Nephron progenitor cell (in vitro differentiated cells): ENCODE data around the gene INPP5J.

ENCODE experiments used
- DNase-seq: peaks from one replicate; pipeline ENCODE4 v3.0.0; 2021
- H3K27ac Mint-ChIP-seq: 2 replicates; pipeline ENCODE4 v1.8.0; 2021; ENCODE audit warnings: mild to moderate bottlenecking, moderate library complexity, mixed read lengths
- H3K27me3 Mint-ChIP-seq: 2 replicates; pipeline ENCODE4 v1.8.0; 2021; ENCODE audit warnings: mild to moderate bottlenecking, low read depth, mixed read lengths; ENCODE audit not compliant: poor library complexity
- H3K36me3 Mint-ChIP-seq: 2 replicates; pipeline ENCODE4 v1.8.0; 2021; ENCODE audit warnings: low read depth, mixed read lengths
- H3K4me1 Mint-ChIP-seq: 2 replicates; pipeline ENCODE4 v1.8.0; 2021; ENCODE audit warnings: mixed read lengths
- H3K4me3 Mint-ChIP-seq: 2 replicates; pipeline ENCODE4 v1.8.0; 2021; ENCODE audit warnings: mild to moderate bottlenecking, moderate library complexity, mixed read lengths
- H3K9me3 Mint-ChIP-seq: 2 replicates; pipeline ENCODE4 v1.8.0; 2021; ENCODE audit warnings: mild to moderate bottlenecking, moderate library complexity, mixed read lengths
- TF ChIP-seq, protein P1 (sequence below): fragments of 200-600 bp; sonication (generic); IDR thresholded peaks from 2 replicates; pipeline ENCODE4 v1.5.0; 2021; ENCODE audit warnings: antibody characterized with exemption

Gene INPP5J

GRCh38 chr22:31153357-31153756 lies 30.6 kb downstream of the INPP5J start:
- peaks cover 3% of the 10 kb centered on the region for H3K9me3 Mint-ChIP-seq
- no peak overlapping the region for H3K4me3 Mint-ChIP-seq
- no peak overlapping the region for H3K27ac Mint-ChIP-seq
- peaks cover 65% of the 10 kb centered on the region for H3K27me3 Mint-ChIP-seq
- H3K36me3 Mint-ChIP-seq = no peaks in the 10 kb centered on the region
- H3K4me1 Mint-ChIP-seq = no peaks in the 10 kb centered on the region
- TF ChIP-seq, protein P1, sequence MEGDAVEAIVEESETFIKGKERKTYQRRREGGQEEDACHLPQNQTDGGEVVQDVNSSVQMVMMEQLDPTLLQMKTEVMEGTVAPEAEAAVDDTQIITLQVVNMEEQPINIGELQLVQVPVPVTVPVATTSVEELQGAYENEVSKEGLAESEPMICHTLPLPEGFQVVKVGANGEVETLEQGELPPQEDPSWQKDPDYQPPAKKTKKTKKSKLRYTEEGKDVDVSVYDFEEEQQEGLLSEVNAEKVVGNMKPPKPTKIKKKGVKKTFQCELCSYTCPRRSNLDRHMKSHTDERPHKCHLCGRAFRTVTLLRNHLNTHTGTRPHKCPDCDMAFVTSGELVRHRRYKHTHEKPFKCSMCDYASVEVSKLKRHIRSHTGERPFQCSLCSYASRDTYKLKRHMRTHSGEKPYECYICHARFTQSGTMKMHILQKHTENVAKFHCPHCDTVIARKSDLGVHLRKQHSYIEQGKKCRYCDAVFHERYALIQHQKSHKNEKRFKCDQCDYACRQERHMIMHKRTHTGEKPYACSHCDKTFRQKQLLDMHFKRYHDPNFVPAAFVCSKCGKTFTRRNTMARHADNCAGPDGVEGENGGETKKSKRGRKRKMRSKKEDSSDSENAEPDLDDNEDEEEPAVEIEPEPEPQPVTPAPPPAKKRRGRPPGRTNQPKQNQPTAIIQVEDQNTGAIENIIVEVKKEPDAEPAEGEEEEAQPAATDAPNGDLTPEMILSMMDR = no peak
- no peak for DNase-seq

GRCh38 chr22:31154975-31155374 lies 32.2 kb downstream of the INPP5J start:
- Mint-ChIP-seq H3K9me3 (peaks cover 5% of the 10 kb centered on the region), H3K27me3 (peaks cover 70% of the 10 kb centered on the region), H3K36me3 (no peaks in the 10 kb centered on the region), H3K27ac (no peak overlapping the region), H3K4me1 (peaks cover 5% of the 10 kb centered on the region), H3K4me3 (no peak overlapping the region)
- TF ChIP-seq, protein P1 = no peak
- no peak for DNase-seq

- Mint-ChIP-seq H3K4me1 (peaks cover 8% of the 10 kb centered on the region), H3K36me3 (no peaks in the 10 kb centered on the region), H3K27ac (no peak overlapping the region), H3K27me3 (peaks cover 68% of the 10 kb centered on the region), H3K9me3 (peaks cover 5% of the 10 kb centered on the region), H3K4me3 (no peak overlapping the region)
- TF ChIP-seq, protein P1 = no peak
- DNase-seq = no peak
These were observed 32.7 kb downstream of the INPP5J start for GRCh38 chr22:31155422-31155821.

DNA sequence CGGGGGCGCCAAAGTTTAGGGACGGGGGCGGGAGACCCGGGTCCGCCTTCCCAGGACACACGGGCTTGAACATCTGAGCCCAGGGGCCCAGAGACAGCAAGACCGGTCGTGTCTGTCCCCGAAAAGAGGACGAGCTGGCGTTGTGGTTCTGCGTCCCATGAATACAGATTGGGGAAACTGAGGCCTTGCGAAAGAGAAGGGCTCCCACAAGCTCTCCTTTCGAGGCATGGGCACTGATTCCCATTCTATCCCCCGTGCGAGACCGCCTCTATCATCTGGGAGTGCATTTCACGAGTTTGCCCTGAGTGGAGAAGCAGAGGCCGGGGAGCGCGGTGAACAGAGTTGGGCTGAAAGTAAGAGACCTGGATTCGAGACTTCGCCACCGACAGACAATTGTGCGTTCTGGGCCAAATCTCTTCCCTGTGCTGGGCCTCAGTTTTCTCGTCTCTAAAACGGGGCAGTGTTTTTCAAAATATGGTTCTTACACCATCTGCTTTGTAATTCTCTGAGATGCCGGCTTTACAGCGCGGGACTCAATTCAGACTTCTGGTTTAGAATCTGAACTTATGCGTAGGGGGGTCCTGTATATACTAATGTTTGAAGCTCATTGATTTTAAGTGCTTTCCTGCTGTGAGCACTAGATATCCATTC lies 37.7 kb downstream of the INPP5J start:
- peaks cover 5% of the 10 kb centered on the region for H3K9me3 Mint-ChIP-seq
- H3K4me3 Mint-ChIP-seq = peak overlapping the region; percentile 93
- peaks cover 42% of the 10 kb centered on the region for H3K27me3 Mint-ChIP-seq
- H3K36me3 Mint-ChIP-seq = peaks cover 15% of the 10 kb centered on the region
- H3K4me1 Mint-ChIP-seq = peaks cover 29% of the 10 kb centered on the region
- peak; percentile 20 for DNase-seq
- TF ChIP-seq, protein P1 = no peak
- H3K27ac Mint-ChIP-seq = peak overlapping the region; percentile 50

GRCh38 chr22:31161386-31161785 lies 38.6 kb downstream of the INPP5J start:
- H3K36me3 Mint-ChIP-seq = peaks cover 20% of the 10 kb centered on the region
- TF ChIP-seq, protein P1 = no peak
- H3K4me3 Mint-ChIP-seq = peak overlapping the region; percentile 93
- H3K9me3 Mint-ChIP-seq = peaks cover 5% of the 10 kb centered on the region
- no peak overlapping the region for H3K27ac Mint-ChIP-seq
- no peak for DNase-seq
- H3K4me1 Mint-ChIP-seq = peaks cover 29% of the 10 kb centered on the region
- peaks cover 33% of the 10 kb centered on the region for H3K27me3 Mint-ChIP-seq
